GM23248 (cell line): ENCODE measurements around the gene OXSR1.

Experiments
- EZH2 ChIP-seq: fragments of 200-600 bp; sonication (generic); IDR thresholded peaks from 2 replicates; pipeline ENCODE4 v1.6.1; 2018; ENCODE audit warnings: antibody characterized with exemption, mild to moderate bottlenecking; ENCODE audit not compliant: insufficient read depth, poor library complexity, severe bottlenecking
- EZH2phosphoT487 ChIP-seq: fragments of 200-600 bp; sonication (generic); IDR thresholded peaks from 2 replicates; pipeline ENCODE4 v1.6.1; 2018; ENCODE audit warnings: antibody characterized with exemption, moderate library complexity, mild to moderate bottlenecking, low read depth; ENCODE audit not compliant: insufficient read depth

DNA sequence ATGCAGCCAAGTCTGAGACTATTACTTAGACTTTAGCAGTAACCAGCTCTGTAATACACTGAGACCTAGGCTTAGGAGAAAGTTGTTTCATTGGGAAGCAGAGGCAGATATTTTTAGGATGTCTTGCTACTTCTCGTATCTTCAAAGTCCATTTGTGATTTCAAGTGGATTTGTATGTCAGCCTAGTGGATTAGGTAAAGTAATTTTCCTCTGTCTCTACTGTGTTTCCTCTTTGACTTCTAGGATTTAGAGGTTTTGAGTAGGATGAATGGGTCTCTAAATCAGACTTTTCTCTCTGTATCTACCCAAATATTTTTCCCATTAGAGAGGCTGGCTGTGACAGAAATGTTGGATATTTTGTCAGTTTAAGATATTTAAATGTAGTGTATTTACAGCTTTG is 46.8 kb downstream of the OXSR1 start:
- TF ChIP-seq EZH2 (no peak), EZH2phosphoT487 (no peak)
